ENCODE results near the gene GFI1. TPM values are rescaled to one million over a fixed set of nuclear protein-coding genes. Genes with fewer than 3 reads are reported as not detected.
A peak's percentile ranks its signal among the peaks of the same experiment; 100 is the strongest.

Gene GFI1
- total and polyA plus RNA-seq, 2 of the 13 experiments (the other 11 are each of a cell fraction or from before 2014, with no cell fraction given) = 10.3 to 10.5 TPM

GRCh38 chr1:92441697-92442342, 44.9 kb downstream of the GFI1 start (continued):
- TF ChIP-seq, protein P1, sequence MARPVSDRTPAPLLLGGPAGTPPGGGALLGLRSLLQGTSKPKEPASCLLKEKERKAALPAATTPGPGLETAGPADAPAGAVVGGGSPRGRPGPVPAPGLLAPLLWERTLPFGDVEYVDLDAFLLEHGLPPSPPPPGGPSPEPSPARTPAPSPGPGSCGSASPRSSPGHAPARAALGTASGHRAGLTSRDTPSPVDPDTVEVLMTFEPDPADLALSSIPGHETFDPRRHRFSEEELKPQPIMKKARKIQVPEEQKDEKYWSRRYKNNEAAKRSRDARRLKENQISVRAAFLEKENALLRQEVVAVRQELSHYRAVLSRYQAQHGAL (CRISPR knock-in tag; IDR thresholded peaks at IDR 0.05; ENCODE audit: not compliant biosample characterization) = no peak
- TF ChIP-seq GATA4 (IDR thresholded peaks at IDR 0.05; ENCODE audit: borderline replicate concordance, low read depth) = no peak
- TF ChIP-seq MATR3 (CRISPR knock-in tag; IDR thresholded peaks at IDR 0.05) = no peak
- no peak for TF ChIP-seq FOSL1 (CRISPR knock-in tag; IDR thresholded peaks at IDR 0.05; ENCODE audit: borderline replicate concordance)
- TF ChIP-seq ZNF687 (CRISPR knock-in tag; IDR thresholded peaks at IDR 0.05) = peak; percentile 98
- no peak for TF ChIP-seq HNF4G (IDR thresholded peaks at IDR 0.05; ENCODE audit: borderline replicate concordance, low read depth, low read length)
- no peak for TF ChIP-seq HNF4G (CRISPR knock-in tag; IDR thresholded peaks at IDR 0.05; ENCODE audit: borderline replicate concordance, low read depth)
- peak; percentile 61; the same call in 1 of the 2 replicates for TF ChIP-seq ZBTB7B (CRISPR knock-in tag; IDR thresholded peaks at IDR 0.05)
- no peak for TF ChIP-seq NCOA5 (CRISPR knock-in tag; IDR thresholded peaks at IDR 0.05)
- TF ChIP-seq AKAP8 (CRISPR knock-in tag; IDR thresholded peaks at IDR 0.05) = no peak
- TF ChIP-seq NFAT5 (CRISPR knock-in tag; IDR thresholded peaks at IDR 0.05) = no peak
- TF ChIP-seq FOXA1 (IDR thresholded peaks at IDR 0.05) = no peak
- peak; percentile 91 for TF ChIP-seq FOXA1 (CRISPR knock-in tag; IDR thresholded peaks at IDR 0.05)
- peak; percentile 92 for TF ChIP-seq ZGPAT (CRISPR knock-in tag; IDR thresholded peaks at IDR 0.05)
- TF ChIP-seq FOXP1 (IDR thresholded peaks at IDR 0.05) = no peak
- peak; percentile 76 for TF ChIP-seq FOXP1 (CRISPR knock-in tag; IDR thresholded peaks at IDR 0.05)
- no peak for TF ChIP-seq ZNF496 (CRISPR knock-in tag; IDR thresholded peaks at IDR 0.05; ENCODE audit: insufficient replicate concordance)
- TF ChIP-seq DR1 (CRISPR knock-in tag; IDR thresholded peaks at IDR 0.05) = peak; percentile 66; the same call in 1 of the 2 replicates

All from HepG2 (cell line).